A549 treated with AZD9567 at 1 μM for 4 hours (cell line): ENCODE data around the gene MEIS1. TPM values are rescaled to one million over a fixed set of nuclear protein-coding genes. Genes with fewer than 3 reads are reported as not detected.

ENCODE experiments used
- total RNA-seq: library from RNA; stranded (reverse); fragments of 200-300 nt; extraction: Qiagen RNA extraction; gene quantifications from 5 replicates; pipeline ENCODE4 v1.2.3, GENCODE V29; 2022; ENCODE audit not compliant: insufficient read depth

The MEIS1 gene
- 1.1 to 3.3 TPM (median 1.4 TPM) in 5 replicates for total RNA-seq

GRCh38 chr2:66434679-66435548 is at the start of gene MEIS1:
Gene MEIS1 (plus strand): TSS chr2:66435125. CDS start chr2:66435857, 732 bp downstream.

